OCI-LY1 (cell line): Measurements from ENCODE around the gene EID2.

Experiments
- H2AFZ ChIP-seq: fragments of 200-600 bp; sonication (generic), shearing (Covaris generic); 2 replicates; pipeline ENCODE4 v1.6.0; 2014; ENCODE audit warnings: antibody characterized with exemption, mild to moderate bottlenecking, low read length
- H3F3A ChIP-seq: fragments of 200-600 bp; sonication (generic), shearing (Covaris generic); 2 replicates; pipeline ENCODE4 v1.6.0; 2014; ENCODE audit warnings: mild to moderate bottlenecking, antibody characterized with exemption, low read length, moderate library complexity; ENCODE audit not compliant: insufficient read depth
- H3K27ac ChIP-seq: fragments of 200-600 bp; sonication (generic); 2 replicates; pipeline ENCODE4 v1.5.1; 2014; ENCODE audit warnings: low read length, mixed run types, mild to moderate bottlenecking, low read depth; ENCODE audit not compliant: poor library complexity, severe bottlenecking
- H3K27me3 ChIP-seq: fragments of 200-600 bp; sonication (generic); 2 replicates; pipeline ENCODE4 v1.6.0; 2014; ENCODE audit warnings: antibody characterized with exemption, mild to moderate bottlenecking, low read length, moderate library complexity; ENCODE audit not compliant: insufficient read depth
- H3K36me3 ChIP-seq: fragments of 200-600 bp; sonication (generic); 2 replicates; pipeline ENCODE4 v1.6.1; 2014; ENCODE audit warnings: mild to moderate bottlenecking, antibody characterized with exemption, low read length, moderate library complexity, mixed read lengths; ENCODE audit not compliant: insufficient read depth
- H3K4me1 ChIP-seq: fragments of 200-600 bp; sonication (generic); 2 replicates; pipeline ENCODE4 v1.5.1; 2014; ENCODE audit warnings: mild to moderate bottlenecking, low read length, moderate library complexity; ENCODE audit not compliant: insufficient read depth, severe bottlenecking
- H3K4me2 ChIP-seq: fragments of 200-600 bp; sonication (generic), shearing (Covaris generic); 2 replicates; pipeline ENCODE4 v1.6.1; 2014; ENCODE audit warnings: low read length
- H3K4me3 ChIP-seq: fragments of 200-600 bp; sonication (generic); 2 replicates; pipeline ENCODE4 v1.5.1; 2014; ENCODE audit warnings: low read length, low read depth, mild to moderate bottlenecking, mixed read lengths; ENCODE audit not compliant: poor library complexity, severe bottlenecking
- H3K79me2 ChIP-seq: fragments of 200-600 bp; shearing (Covaris generic); 2 replicates; pipeline ENCODE4 v1.6.1; 2016; ENCODE audit warnings: mixed run types, low read length, mixed read lengths; ENCODE audit not compliant: insufficient read depth
- H3K9ac ChIP-seq: fragments of 200-600 bp; sonication (generic), shearing (Covaris generic); 2 replicates; pipeline ENCODE4 v1.6.1; 2014; ENCODE audit warnings: mild to moderate bottlenecking, low read length, mixed read lengths
- H3K9me2 ChIP-seq: fragments of 200-600 bp; sonication (generic), shearing (Covaris generic); 2 replicates; pipeline ENCODE4 v1.6.1; 2014; ENCODE audit warnings: low read depth, mild to moderate bottlenecking, low read length, mixed read lengths
- H3K9me3 ChIP-seq: fragments of 200-600 bp; shearing (Covaris generic); 2 replicates; pipeline ENCODE4 v1.6.1; 2014; ENCODE audit warnings: low read length, mixed read lengths
- H4K20me1 ChIP-seq: fragments of 200-600 bp; sonication (generic), shearing (Covaris generic); 2 replicates; pipeline ENCODE4 v1.6.0; 2016; ENCODE audit warnings: mild to moderate bottlenecking, low read length; ENCODE audit not compliant: insufficient read depth
- CTCF ChIP-seq: fragments of 200-600 bp; sonication (generic), shearing (Covaris generic); IDR thresholded peaks from 2 replicates; pipeline ENCODE4 v1.5.1; 2017; ENCODE audit warnings: mild to moderate bottlenecking, antibody characterized with exemption, low read length, moderate library complexity, mixed read lengths
- EZH2 ChIP-seq: fragments of 200-600 bp; sonication (generic), shearing (Covaris generic); IDR thresholded peaks from 2 replicates; pipeline ENCODE4 v1.8.0; 2017; ENCODE audit warnings: borderline replicate concordance, mixed run types, mild to moderate bottlenecking, antibody characterized with exemption, low read length, moderate library complexity, mixed read lengths

Gene EID2

GRCh38 chr19:39557811-39558623 lies 18.1 kb upstream of the EID2 start:
- Histone ChIP-seq H3K4me2 (peak overlapping the region; percentile 50), H3K27ac (no peak overlapping the region), H3K79me2 (no peaks in the 10 kb centered on the region), H4K20me1 (no peaks in the 10 kb centered on the region), H3K9me3 (no peaks in the 10 kb centered on the region), H3K36me3 (no peaks in the 10 kb centered on the region), H3K4me1 (peaks cover 18% of the 10 kb centered on the region), H3F3A (no peaks in the 10 kb centered on the region), H3K27me3 (no peaks in the 10 kb centered on the region; the same call in 1 of the 2 replicates), H2AFZ (peak overlapping the region; percentile 16; the same call in 1 of the 2 replicates), H3K4me3 (peak overlapping the region; percentile 31), H3K9ac (peak overlapping the region; percentile 17; the same call in 1 of the 2 replicates), H3K9me2 (no peaks in the 10 kb centered on the region)
- TF ChIP-seq EZH2, result no peak
- TF ChIP-seq CTCF, result no peak

- no peak overlapping the region for H2AFZ ChIP-seq
- no peak overlapping the region for H3K9ac ChIP-seq
- no peaks in the 10 kb centered on the region for H4K20me1 ChIP-seq
- no peak overlapping the region for H3K4me2 ChIP-seq
- H3F3A ChIP-seq, result no peaks in the 10 kb centered on the region
- no peak for TF ChIP-seq EZH2
- H3K4me1 ChIP-seq, result peaks cover 18% of the 10 kb centered on the region
- no peaks in the 10 kb centered on the region for H3K79me2 ChIP-seq
- H3K9me3 ChIP-seq, result no peaks in the 10 kb centered on the region
- no peak overlapping the region for H3K27ac ChIP-seq
- no peak overlapping the region for H3K4me3 ChIP-seq
- no peaks in the 10 kb centered on the region; the same call in 1 of the 2 replicates for H3K27me3 ChIP-seq
- H3K9me2 ChIP-seq, result no peaks in the 10 kb centered on the region
- H3K36me3 ChIP-seq, result no peaks in the 10 kb centered on the region
These were observed 15.9 kb upstream of the EID2 start for GRCh38 chr19:39555883-39556282.

- H3K27me3 ChIP-seq, result no peaks in the 10 kb centered on the region; the same call in 1 of the 2 replicates
- no peak overlapping the region for H2AFZ ChIP-seq
- H3K4me2 ChIP-seq, result no peak overlapping the region
- no peaks in the 10 kb centered on the region for H3F3A ChIP-seq
- no peaks in the 10 kb centered on the region for H3K9me3 ChIP-seq
- H3K36me3 ChIP-seq, result no peaks in the 10 kb centered on the region
- no peak overlapping the region for H3K9ac ChIP-seq
- TF ChIP-seq CTCF (no peak), EZH2 (no peak)
- no peaks in the 10 kb centered on the region for H3K79me2 ChIP-seq
- no peaks in the 10 kb centered on the region for H3K9me2 ChIP-seq
- no peaks in the 10 kb centered on the region for H4K20me1 ChIP-seq
- no peak overlapping the region for H3K4me3 ChIP-seq
- peaks cover 18% of the 10 kb centered on the region for H3K4me1 ChIP-seq
- no peak overlapping the region for H3K27ac ChIP-seq
These were observed 14.8 kb upstream of the EID2 start for GRCh38 chr19:39554701-39555311.
